H9 (cell line): ENCODE data around the gene MVP. TPM values are rescaled to one million over a fixed set of nuclear protein-coding genes. Genes with fewer than 3 reads are reported as not detected.

Source experiments
- DNase-seq: peaks from one replicate; pipeline ENCODE4 v3.0.0-alpha.2; 2017
- H2AFZ ChIP-seq: one replicate; pipeline ENCODE4 v1.6.1; 2013; ENCODE audit warnings: mild to moderate bottlenecking, low read length, control low read depth, moderate library complexity
- H2AK5ac ChIP-seq: 2 replicates; pipeline ENCODE4 v1.6.1; 2013; ENCODE audit warnings: low read length, control low read depth, mixed read lengths; ENCODE audit not compliant: insufficient read length
- H2BK120ac ChIP-seq: one replicate; pipeline ENCODE4 v1.6.1; 2013; ENCODE audit warnings: low read depth, mild to moderate bottlenecking, low read length, control low read depth, inconsistent platforms; ENCODE audit not compliant: poor library complexity, severe bottlenecking
- H2BK12ac ChIP-seq: 2 replicates; pipeline ENCODE4 v1.6.1; 2013; ENCODE audit warnings: low read length, control low read depth, mixed read lengths, low read depth; ENCODE audit not compliant: insufficient read length
- H2BK15ac ChIP-seq: 2 replicates; pipeline ENCODE4 v1.6.1; 2013; ENCODE audit warnings: low read depth, low read length, control low read depth
- H2BK20ac ChIP-seq: one replicate; pipeline ENCODE4 v1.6.1; 2013; ENCODE audit warnings: low read depth, mild to moderate bottlenecking, low read length, control low read depth, inconsistent platforms; ENCODE audit not compliant: poor library complexity, severe bottlenecking
- H2BK5ac ChIP-seq: 2 replicates; pipeline ENCODE4 v1.6.1; 2013; ENCODE audit warnings: low read length, control low read depth, mixed read lengths; ENCODE audit not compliant: insufficient read length
- H3K14ac ChIP-seq: 2 replicates; pipeline ENCODE4 v1.6.1; 2013; ENCODE audit warnings: low read length, control low read depth; ENCODE audit not compliant: insufficient read depth
- H3K18ac ChIP-seq: 2 replicates; pipeline ENCODE4 v1.6.1; 2013; ENCODE audit warnings: low read depth, mild to moderate bottlenecking, mixed read lengths, low read length, control low read depth; ENCODE audit not compliant: insufficient read length
- H3K23ac ChIP-seq: 2 replicates; pipeline ENCODE4 v1.6.1; 2013; ENCODE audit warnings: low read length, control low read depth, mixed read lengths, low read depth; ENCODE audit not compliant: insufficient read length
- H3K23me2 ChIP-seq: 2 replicates; pipeline ENCODE4 v1.6.1; 2013; ENCODE audit warnings: low read depth, mild to moderate bottlenecking, mixed read lengths, low read length, control low read depth; ENCODE audit not compliant: insufficient read length, poor library complexity, severe bottlenecking
- H3K27ac ChIP-seq: 2 replicates; pipeline ENCODE4 v1.5.1; 2013; ENCODE audit warnings: low read length, control low read depth, mixed read lengths, low read depth; ENCODE audit not compliant: insufficient read length
- H3K27me3 ChIP-seq: 2 replicates; pipeline ENCODE4 v1.6.1; 2013; ENCODE audit warnings: low read length, control low read depth, inconsistent platforms; ENCODE audit not compliant: insufficient read depth
- H3K4ac ChIP-seq: 2 replicates; pipeline ENCODE4 v1.6.1; 2013; ENCODE audit warnings: low read depth, mild to moderate bottlenecking, control low read depth, inconsistent platforms, low read length, moderate library complexity
- H3K4me1 ChIP-seq: 2 replicates; pipeline ENCODE4 v1.6.1; 2013; ENCODE audit warnings: low read length, control low read depth, inconsistent platforms; ENCODE audit not compliant: insufficient read depth
- H3K4me2 ChIP-seq: 2 replicates; pipeline ENCODE4 v1.6.1; 2013; ENCODE audit warnings: low read length, control low read depth, mixed read lengths; ENCODE audit not compliant: insufficient read length, insufficient read depth
- H3K56ac ChIP-seq: 2 replicates; pipeline ENCODE4 v1.6.1; 2013; ENCODE audit warnings: low read depth, mild to moderate bottlenecking, mixed read lengths, low read length, control low read depth; ENCODE audit not compliant: insufficient read length
- H3K79me1 ChIP-seq: 2 replicates; pipeline ENCODE4 v1.6.1; 2013; ENCODE audit warnings: low read depth, mild to moderate bottlenecking, moderate library complexity, low read length, control low read depth, inconsistent platforms; ENCODE audit not compliant: insufficient read depth, poor library complexity, severe bottlenecking
- H3K79me2 ChIP-seq: 2 replicates; pipeline ENCODE4 v1.6.1; 2013; ENCODE audit warnings: low read length, control low read depth, inconsistent platforms; ENCODE audit not compliant: insufficient read depth
- H3K9ac ChIP-seq: 2 replicates; pipeline ENCODE4 v1.6.1; 2013; ENCODE audit warnings: low read length, control low read depth, mixed read lengths; ENCODE audit not compliant: insufficient read length; ENCODE audit errors: extremely low read depth
- H3K9me3 ChIP-seq: one replicate; pipeline ENCODE4 v1.6.1; 2013; ENCODE audit warnings: low read depth, low read length, inconsistent platforms; ENCODE audit not compliant: control insufficient read depth
- H3T11ph ChIP-seq: one replicate; pipeline ENCODE4 v1.6.1; 2013; ENCODE audit warnings: mild to moderate bottlenecking, low read length, control low read depth, inconsistent platforms
- H4K20me1 ChIP-seq: one replicate; pipeline ENCODE4 v1.6.1; 2013; ENCODE audit not compliant: control insufficient read depth, insufficient read length, insufficient read depth
- H4K5ac ChIP-seq: 2 replicates; pipeline ENCODE4 v1.6.1; 2013; ENCODE audit warnings: low read depth, mild to moderate bottlenecking, mixed read lengths, low read length, control low read depth; ENCODE audit not compliant: insufficient read length
- H4K8ac ChIP-seq: replicated peaks from 2 replicates; pipeline ENCODE4 v1.6.1; 2013; ENCODE audit warnings: low read length, control low read depth, mixed read lengths, low read depth; ENCODE audit not compliant: insufficient read length
- H4K91ac ChIP-seq: 2 replicates; pipeline ENCODE4 v1.6.1; 2013; ENCODE audit warnings: low read depth, mild to moderate bottlenecking, moderate library complexity, mixed read lengths, low read length, control low read depth; ENCODE audit not compliant: insufficient read length
- H3K27ac Mint-ChIP-seq, 3 experiments: 2 replicates in 2 of 3; 3 replicates in 1 of 3; pipeline ENCODE4 v1.8.0; 2020 to 2021; ENCODE audit warnings: mixed read lengths in 3 of 3, mild to moderate bottlenecking in 1 of 3, moderate library complexity in 1 of 3
- H3K27me3 Mint-ChIP-seq: 2 replicates; pipeline ENCODE4 v1.8.0; 2021; ENCODE audit warnings: low read depth, mild to moderate bottlenecking, moderate library complexity, mixed read lengths
- H3K36me3 Mint-ChIP-seq, 3 experiments: 2 replicates in 2 of 3; 3 replicates in 1 of 3; pipeline ENCODE4 v1.8.0; 2020 to 2021; ENCODE audit warnings: low read depth in 3 of 3, mixed read lengths in 3 of 3; ENCODE audit not compliant: insufficient read depth in 1 of 3
- H3K4me1 Mint-ChIP-seq, 2 experiments: 2 replicates each; pipeline ENCODE4 v1.8.0; 2020; ENCODE audit warnings: mixed read lengths in 2 of 2
- H3K4me3 Mint-ChIP-seq, 2 experiments: 2 replicates in 1 of 2; 3 replicates in 1 of 2; pipeline ENCODE4 v1.8.0; 2020 to 2021; ENCODE audit warnings: mild to moderate bottlenecking in 2 of 2, mixed read lengths in 2 of 2, moderate library complexity in 1 of 2
- H3K9me3 Mint-ChIP-seq, 2 experiments: 2 replicates in 1 of 2; 3 replicates in 1 of 2; pipeline ENCODE4 v1.8.0; 2020; ENCODE audit warnings: mild to moderate bottlenecking in 2 of 2, mixed read lengths in 2 of 2, moderate library complexity in 1 of 2
- WGBS: extraction: QIAGEN DNeasy Blood & Tissue Kit; methylation state at CpG from one replicate; pipeline ENCODE4 v1.1.7; 2013; ENCODE audit warnings: missing lambda C conversion rate, low lambda C conversion rate, mixed read lengths; ENCODE audit not compliant: insufficient read length; ENCODE audit errors: extremely low coverage; 5-methylcytosine and 5-hydroxymethylcytosine counted together
- total RNA-seq: library from RNA; stranded (reverse); gene quantifications from 2 replicates; pipeline ENCODE4 v1.2.1, GENCODE V29; 2021
- TF ChIP-seq, protein P1 (sequence below): fragments of 200-600 bp; sonication (generic); conservative IDR thresholded peaks from 3 replicates; pipeline ENCODE4 v1.8.0; 2021; ENCODE audit warnings: antibody characterized with exemption, mild to moderate bottlenecking

The MVP gene
- total RNA-seq, 1 experiment from 2014 or later = 3.1 TPM

DNA sequence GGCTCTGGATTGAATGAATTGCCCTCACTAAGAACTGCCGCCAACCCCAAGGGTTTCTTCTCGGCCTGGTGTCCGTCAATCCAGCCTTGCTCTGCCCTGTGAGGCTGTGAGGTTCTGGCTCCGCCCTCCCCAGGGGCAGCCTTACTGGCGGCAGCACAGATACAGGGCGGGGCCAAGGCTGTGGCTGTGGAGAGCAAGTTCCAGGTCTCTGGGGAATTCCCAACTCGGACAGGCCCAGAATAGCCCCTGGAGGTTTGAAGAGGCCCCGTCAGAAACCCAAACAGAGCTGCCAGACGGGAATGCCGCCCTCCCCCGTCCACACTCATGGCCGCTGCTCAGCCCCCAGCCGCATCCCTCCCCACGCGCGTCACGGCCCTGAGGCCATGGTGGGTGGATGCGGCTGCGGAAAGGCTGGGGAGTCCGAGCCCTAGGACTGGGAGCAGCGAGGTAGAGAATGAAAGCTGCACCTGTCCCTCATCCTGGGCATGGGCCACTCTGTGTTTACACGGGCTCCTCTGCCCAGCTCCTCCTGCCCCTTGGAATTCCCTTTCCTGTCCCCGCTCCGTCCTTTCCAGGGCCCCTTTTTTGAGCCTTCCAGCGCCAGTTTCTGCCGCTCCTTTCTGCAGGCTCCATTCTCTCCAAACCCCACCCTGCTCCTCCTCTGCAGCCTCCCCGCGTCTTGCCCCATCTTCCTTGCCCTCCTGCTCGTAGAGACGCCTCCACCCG, 8.9 kb upstream of the MVP start:
- H2BK120ac ChIP-seq = no peak overlapping the region
- Mint-ChIP-seq H3K27me3 (no peaks in the 10 kb centered on the region; the same call in 1 of the 2 replicates), H3K9me3 (no peaks in the 10 kb centered on the region; a peak in 2 of 5 replicates), H3K4me1 (peaks cover 48 to 61% of the 10 kb centered on the region in 2 experiments), H3K27ac (peak overlapping the region; percentile 96 to 99 (median 97)), H3K36me3 (peaks cover 12 to 28% (median 13%) of the 10 kb centered on the region in 3 experiments), H3K4me3 (peak overlapping the region; percentile 80 to 96)
- H4K20me1 ChIP-seq = no peaks in the 10 kb centered on the region
- H2BK20ac ChIP-seq = no peak overlapping the region
- peak overlapping the region; percentile 36 for H3K18ac ChIP-seq
- no peak overlapping the region for H2BK12ac ChIP-seq
- no CpG with 5 or more reads among the region's 31 CpGs for WGBS
- no peak overlapping the region for H3K27ac ChIP-seq
- peaks cover 2% of the 10 kb centered on the region; the same call in 1 of the 2 replicates for H3K79me2 ChIP-seq
- peak overlapping the region; percentile 64 for H3K14ac ChIP-seq
- DNase-seq = peak; percentile 98
- TF ChIP-seq, protein P1, sequence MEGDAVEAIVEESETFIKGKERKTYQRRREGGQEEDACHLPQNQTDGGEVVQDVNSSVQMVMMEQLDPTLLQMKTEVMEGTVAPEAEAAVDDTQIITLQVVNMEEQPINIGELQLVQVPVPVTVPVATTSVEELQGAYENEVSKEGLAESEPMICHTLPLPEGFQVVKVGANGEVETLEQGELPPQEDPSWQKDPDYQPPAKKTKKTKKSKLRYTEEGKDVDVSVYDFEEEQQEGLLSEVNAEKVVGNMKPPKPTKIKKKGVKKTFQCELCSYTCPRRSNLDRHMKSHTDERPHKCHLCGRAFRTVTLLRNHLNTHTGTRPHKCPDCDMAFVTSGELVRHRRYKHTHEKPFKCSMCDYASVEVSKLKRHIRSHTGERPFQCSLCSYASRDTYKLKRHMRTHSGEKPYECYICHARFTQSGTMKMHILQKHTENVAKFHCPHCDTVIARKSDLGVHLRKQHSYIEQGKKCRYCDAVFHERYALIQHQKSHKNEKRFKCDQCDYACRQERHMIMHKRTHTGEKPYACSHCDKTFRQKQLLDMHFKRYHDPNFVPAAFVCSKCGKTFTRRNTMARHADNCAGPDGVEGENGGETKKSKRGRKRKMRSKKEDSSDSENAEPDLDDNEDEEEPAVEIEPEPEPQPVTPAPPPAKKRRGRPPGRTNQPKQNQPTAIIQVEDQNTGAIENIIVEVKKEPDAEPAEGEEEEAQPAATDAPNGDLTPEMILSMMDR = no peak
- no peak overlapping the region for H4K8ac ChIP-seq
- peaks cover 51% of the 10 kb centered on the region for H3K23me2 ChIP-seq
- H2AK5ac ChIP-seq = no peak overlapping the region
- no peak overlapping the region for H3K23ac ChIP-seq
- no peaks in the 10 kb centered on the region for H3K27me3 ChIP-seq
- H3K4me2 ChIP-seq = peak overlapping the region; percentile 78
- H4K5ac ChIP-seq = no peak overlapping the region
- H3K9ac ChIP-seq = peak overlapping the region; percentile 29
- no peaks in the 10 kb centered on the region for H3K79me1 ChIP-seq
- H2AFZ ChIP-seq = no peak overlapping the region
- no peak overlapping the region for H4K91ac ChIP-seq
- H2BK15ac ChIP-seq = no peak overlapping the region
- no peaks in the 10 kb centered on the region for H3K9me3 ChIP-seq
- no peak overlapping the region for H3T11ph ChIP-seq
- peaks cover 6% of the 10 kb centered on the region; the same call in 1 of the 2 replicates for H3K4me1 ChIP-seq
- no peak overlapping the region for H3K56ac ChIP-seq
- no peak overlapping the region for H3K4ac ChIP-seq
- H2BK5ac ChIP-seq = no peak overlapping the region
